Mesothelial cell of epicardium (in vitro differentiated cells): Measurements from ENCODE around the gene NPHP4. TPM values are rescaled to one million over a fixed set of nuclear protein-coding genes. Genes with fewer than 3 reads are reported as not detected.
A peak's percentile ranks its signal among the peaks of the same experiment; 100 is the strongest.

ENCODE experiments used
- DNase-seq, 2 experiments: peaks; one replicate each; pipeline ENCODE4 v3.0.0; 2021; ENCODE audit warnings: low spot score in 2 of 2; ENCODE audit not compliant: unreplicated experiment in 2 of 2
- H3K27ac Mint-ChIP-seq: 2 replicates; pipeline ENCODE4 v1.8.0; 2021; ENCODE audit warnings: mixed read lengths
- H3K27me3 Mint-ChIP-seq: 2 replicates; pipeline ENCODE4 v1.8.0; 2021; ENCODE audit warnings: low read depth, mixed read lengths
- H3K36me3 Mint-ChIP-seq: 2 replicates; pipeline ENCODE4 v1.8.0; 2021; ENCODE audit warnings: mixed read lengths
- H3K4me1 Mint-ChIP-seq: 2 replicates; pipeline ENCODE4 v1.8.0; 2021; ENCODE audit warnings: mixed read lengths
- H3K4me3 Mint-ChIP-seq: 2 replicates; pipeline ENCODE4 v1.8.0; 2021; ENCODE audit warnings: mild to moderate bottlenecking, moderate library complexity, mixed read lengths
- H3K9me3 Mint-ChIP-seq: 2 replicates; pipeline ENCODE4 v1.8.0; 2021; ENCODE audit warnings: mixed read lengths
- total RNA-seq: library from RNA; stranded (reverse); gene quantifications from 3 replicates; pipeline ENCODE4 v1.2.1, GENCODE V29; 2021
- TF ChIP-seq, protein P1 (sequence below): fragments of 200-600 bp; sonication (generic); IDR thresholded peaks from one replicate; pipeline ENCODE4 v1.5.0; 2021; ENCODE audit warnings: antibody characterized with exemption; ENCODE audit not compliant: unreplicated experiment

The NPHP4 gene
- total RNA-seq, 1 donor from 2014 or later, result 16.4 TPM

DNA sequence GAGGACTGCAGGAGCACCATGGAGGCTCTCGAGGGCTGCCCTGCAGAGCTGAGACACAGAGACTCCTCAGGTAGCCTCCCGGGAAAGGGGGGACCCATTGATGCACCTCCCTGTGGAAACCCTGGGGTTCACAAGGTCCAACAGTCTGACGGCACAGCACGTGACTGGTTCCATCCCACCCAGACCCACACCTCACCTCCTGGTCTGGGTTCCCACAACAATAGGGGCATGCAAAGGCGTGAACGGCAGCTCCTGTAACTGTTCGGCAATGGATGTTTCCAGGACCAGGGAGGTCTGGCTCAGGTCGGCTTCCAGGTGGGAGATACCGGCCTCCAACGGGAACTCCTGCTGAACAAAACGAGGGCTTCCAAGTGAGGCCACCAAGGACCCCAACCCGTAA lies 86.8 kb downstream of the NPHP4 start:
- H3K4me3 Mint-ChIP-seq, result no peak overlapping the region
- H3K27me3 Mint-ChIP-seq, result no peaks in the 10 kb centered on the region
- H3K36me3 Mint-ChIP-seq, result peaks cover 8% of the 10 kb centered on the region
- TF ChIP-seq, protein P1, sequence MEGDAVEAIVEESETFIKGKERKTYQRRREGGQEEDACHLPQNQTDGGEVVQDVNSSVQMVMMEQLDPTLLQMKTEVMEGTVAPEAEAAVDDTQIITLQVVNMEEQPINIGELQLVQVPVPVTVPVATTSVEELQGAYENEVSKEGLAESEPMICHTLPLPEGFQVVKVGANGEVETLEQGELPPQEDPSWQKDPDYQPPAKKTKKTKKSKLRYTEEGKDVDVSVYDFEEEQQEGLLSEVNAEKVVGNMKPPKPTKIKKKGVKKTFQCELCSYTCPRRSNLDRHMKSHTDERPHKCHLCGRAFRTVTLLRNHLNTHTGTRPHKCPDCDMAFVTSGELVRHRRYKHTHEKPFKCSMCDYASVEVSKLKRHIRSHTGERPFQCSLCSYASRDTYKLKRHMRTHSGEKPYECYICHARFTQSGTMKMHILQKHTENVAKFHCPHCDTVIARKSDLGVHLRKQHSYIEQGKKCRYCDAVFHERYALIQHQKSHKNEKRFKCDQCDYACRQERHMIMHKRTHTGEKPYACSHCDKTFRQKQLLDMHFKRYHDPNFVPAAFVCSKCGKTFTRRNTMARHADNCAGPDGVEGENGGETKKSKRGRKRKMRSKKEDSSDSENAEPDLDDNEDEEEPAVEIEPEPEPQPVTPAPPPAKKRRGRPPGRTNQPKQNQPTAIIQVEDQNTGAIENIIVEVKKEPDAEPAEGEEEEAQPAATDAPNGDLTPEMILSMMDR, result no peak
- DNase-seq, result peak in 1 of 2 experiments; percentile 16
- no peaks in the 10 kb centered on the region for H3K9me3 Mint-ChIP-seq
- no peak overlapping the region for H3K27ac Mint-ChIP-seq
- no peaks in the 10 kb centered on the region for H3K4me1 Mint-ChIP-seq

DNA sequence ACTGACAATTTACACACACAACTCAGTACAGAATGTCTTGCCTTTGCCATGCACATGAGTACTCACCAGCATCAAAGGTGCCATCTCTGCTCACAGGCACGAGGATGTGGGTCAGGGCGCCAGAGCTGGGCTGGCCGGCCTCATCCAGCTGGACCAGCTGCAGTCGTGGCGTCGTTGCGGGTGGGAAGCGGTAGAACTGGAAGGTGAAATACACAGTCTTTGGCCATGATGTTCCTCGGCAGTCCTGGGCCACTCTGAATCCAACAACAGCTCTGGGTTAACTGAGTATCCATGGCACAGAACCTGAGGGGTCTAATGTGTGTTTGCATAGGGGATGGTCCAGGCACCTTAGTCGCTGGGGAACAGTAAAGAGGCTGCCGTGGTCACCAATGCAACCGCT lies 87.7 kb downstream of the NPHP4 start:
- Mint-ChIP-seq H3K4me3 (no peak overlapping the region), H3K36me3 (peaks cover 8% of the 10 kb centered on the region), H3K27me3 (no peaks in the 10 kb centered on the region), H3K27ac (no peak overlapping the region), H3K9me3 (no peaks in the 10 kb centered on the region), H3K4me1 (no peaks in the 10 kb centered on the region)
- TF ChIP-seq, protein P1, result no peak
- no peak for DNase-seq

DNA sequence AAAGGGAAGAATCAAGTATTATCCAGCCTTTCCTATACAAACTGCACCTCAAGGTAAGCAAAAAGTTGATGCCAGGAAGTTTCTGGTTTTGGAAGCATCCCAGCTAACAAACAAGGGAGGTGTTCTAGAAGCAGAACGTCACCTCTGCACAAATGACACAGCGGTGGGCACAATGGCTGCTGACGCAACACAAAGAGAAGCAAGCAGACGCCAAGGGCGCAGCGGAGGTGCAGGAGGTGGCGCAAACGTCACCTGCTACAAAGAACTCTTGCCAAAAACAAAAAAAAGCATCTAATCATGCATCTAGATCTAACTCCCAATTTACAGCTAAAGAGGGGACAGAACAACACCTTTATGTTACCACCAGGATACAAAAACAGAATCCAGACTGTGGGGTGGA lies 88.5 kb downstream of the NPHP4 start:
- Mint-ChIP-seq H3K9me3 (no peaks in the 10 kb centered on the region), H3K27ac (no peak overlapping the region), H3K4me3 (no peak overlapping the region), H3K36me3 (peaks cover 8% of the 10 kb centered on the region), H3K27me3 (no peaks in the 10 kb centered on the region), H3K4me1 (no peaks in the 10 kb centered on the region)
- TF ChIP-seq, protein P1, result no peak
- no peak for DNase-seq

DNA sequence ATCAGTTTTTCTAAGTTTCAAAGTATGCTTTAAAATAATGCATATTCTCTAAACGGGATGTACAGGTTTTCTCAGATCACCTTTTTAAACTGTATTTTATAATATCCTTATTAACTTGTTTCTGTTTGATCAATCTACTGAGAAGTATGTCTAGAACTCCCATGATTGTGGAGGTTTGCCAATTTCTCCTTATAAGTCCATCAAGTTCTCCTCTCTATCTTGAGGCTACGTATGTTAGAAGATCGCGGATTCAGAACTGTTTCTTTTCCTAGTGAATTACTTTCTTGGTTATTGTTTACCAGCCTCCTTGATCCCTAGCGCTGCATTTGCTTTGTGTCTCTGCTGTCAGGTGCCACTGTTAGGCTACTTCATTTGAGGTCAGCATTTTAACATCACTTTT lies 89.2 kb downstream of the NPHP4 start:
- no peaks in the 10 kb centered on the region for H3K4me1 Mint-ChIP-seq
- H3K27me3 Mint-ChIP-seq, result no peaks in the 10 kb centered on the region
- H3K4me3 Mint-ChIP-seq, result no peak overlapping the region
- peaks cover 8% of the 10 kb centered on the region for H3K36me3 Mint-ChIP-seq
- H3K9me3 Mint-ChIP-seq, result no peaks in the 10 kb centered on the region
- H3K27ac Mint-ChIP-seq, result no peak overlapping the region
- TF ChIP-seq, protein P1, result no peak
- DNase-seq, result no peak

DNA sequence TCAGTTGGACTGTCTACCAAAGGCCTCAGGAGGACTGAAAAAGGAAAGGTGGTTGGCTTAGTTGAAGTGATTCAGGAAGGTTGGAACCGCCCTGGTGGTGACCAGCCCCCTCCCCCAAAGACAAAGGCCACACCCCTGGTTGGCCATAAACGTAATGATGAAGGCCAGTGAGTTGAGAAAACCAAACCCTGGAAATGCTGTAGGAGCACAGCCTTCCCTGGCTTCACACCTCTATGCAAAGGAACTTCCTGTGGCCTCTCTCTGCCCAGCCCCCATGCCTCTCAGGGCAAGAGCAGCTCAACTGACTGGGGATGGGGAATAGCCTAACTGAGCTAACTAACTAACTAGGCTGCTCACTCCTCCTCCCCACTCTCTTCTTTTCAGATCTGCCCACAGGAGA lies 90.4 kb downstream of the NPHP4 start:
- Mint-ChIP-seq H3K27me3 (peaks cover 5% of the 10 kb centered on the region), H3K4me3 (no peak overlapping the region), H3K4me1 (no peaks in the 10 kb centered on the region), H3K36me3 (peaks cover 13% of the 10 kb centered on the region), H3K9me3 (no peaks in the 10 kb centered on the region), H3K27ac (no peak overlapping the region)
- TF ChIP-seq, protein P1, result no peak
- DNase-seq, result no peak

DNA sequence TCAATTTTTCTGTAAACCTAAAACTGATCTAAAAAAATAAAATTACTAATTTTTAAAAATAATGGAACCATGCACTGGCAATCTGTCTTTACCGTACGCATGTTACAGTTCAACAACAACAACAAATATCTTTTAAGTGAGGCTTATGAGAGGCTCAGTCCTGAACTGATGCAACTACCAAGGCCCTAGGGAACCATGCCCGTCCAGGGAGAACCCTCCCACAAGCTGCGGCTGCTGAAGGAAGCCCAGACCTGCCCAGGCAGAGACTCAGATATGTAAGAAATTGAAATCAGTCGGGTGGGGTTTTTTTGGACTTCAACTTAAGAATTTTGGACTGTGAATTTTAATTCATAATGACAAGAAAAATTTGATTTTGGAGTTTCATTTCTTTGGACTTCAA lies 91.1 kb downstream of the NPHP4 start:
- TF ChIP-seq, protein P1, result no peak
- DNase-seq, result no peak
- Mint-ChIP-seq H3K9me3 (no peaks in the 10 kb centered on the region), H3K36me3 (peaks cover 13% of the 10 kb centered on the region), H3K4me1 (no peaks in the 10 kb centered on the region), H3K4me3 (no peak overlapping the region), H3K27ac (no peak overlapping the region), H3K27me3 (peaks cover 7% of the 10 kb centered on the region)
